K562 (cell line): ENCODE data around the gene TMEM267. TPM values are rescaled to one million over a fixed set of nuclear protein-coding genes. Genes with fewer than 3 reads are reported as not detected.

Source experiments
- ATAC-seq: fragments of 200-7000 bp; cut with Tn5 transposase; 3 replicates; pipeline ENCODE4 v1.9.1; 2020; ENCODE audit warnings: moderate library complexity
- BruUV-seq: library from RNA; stranded (reverse); fragments of 400-500 nt; replicated peaks from 2 replicates; lab custom pipeline; 2021; lab: Mats Ljungman, UMichigan
- CTCF ChIA-PET: fragments of 300-600 bp; formaldehyde crosslinking; extraction: SDS; loops from one replicate; lab custom pipeline; 2021; ENCODE audit warnings: low intra/inter-chr PET ratio; lab: Yijun Ruan, JAX
- POLR2A ChIA-PET: fragments of 300-600, 350-650 bp; sonication (Branson Sonifier 250); formaldehyde crosslinking; extraction: SDS; loops from one replicate; lab custom pipeline; 2021; ENCODE audit warnings: antibody characterized with exemption, inconsistent platforms; lab: Yijun Ruan, JAX
- DNase-seq, 4 experiments: peaks; one replicate each; pipeline versions ENCODE4 v3.0.0 to v3.0.0-alpha.2; 2011 to 2018; ENCODE audit warnings: low spot score in 3 of 4, mixed read lengths in 3 of 4; ENCODE audit errors: extremely low read depth in 1 of 4
- FAIRE-seq: peaks from 2 replicates; lab custom pipeline; 2011; peaks lifted over from hg19 to GRCh38; lab: Jason Lieb, UNC
- H2AFZ ChIP-seq: 2 replicates; pipeline ENCODE4 v1.6.0; 2011; ENCODE audit warnings: low read depth, low read length, control low read depth, inconsistent platforms
- H3K27ac ChIP-seq: fragments of 200-600 bp; 3 replicates; pipeline ENCODE4 v1.8.0; 2011; ENCODE audit warnings: low read depth, mild to moderate bottlenecking, control low read depth, inconsistent platforms, low read length, moderate library complexity, mixed read lengths; ENCODE audit errors: extremely low read depth
- H3K27me3 ChIP-seq, 2 experiments: fragments of 300-600 bp in 1 of 2; 2 replicates in 1 of 2; 3 replicates in 1 of 2; pipeline versions ENCODE4 v1.6.0 to v1.8.0; 2011; ENCODE audit warnings: inconsistent platforms in 2 of 2, low read length in 2 of 2, mild to moderate bottlenecking in 1 of 2, mixed read lengths in 1 of 2, moderate library complexity in 1 of 2; ENCODE audit not compliant: control insufficient read depth in 2 of 2, insufficient read depth in 2 of 2
- H3K36me3 ChIP-seq: fragments of 300-600 bp; 3 replicates; pipeline ENCODE4 v1.8.0; 2011; ENCODE audit warnings: mild to moderate bottlenecking, low read length, inconsistent platforms; ENCODE audit not compliant: control insufficient read depth, insufficient read depth
- H3K4me1 ChIP-seq, 2 experiments: fragments of 200-600 bp in 1 of 2; replicated peaks in 1 of 2; 2 replicates in 1 of 2; 3 replicates in 1 of 2; pipeline versions ENCODE4 v1.5.1 to v1.8.0; 2011; ENCODE audit warnings: inconsistent platforms in 2 of 2, low read length in 2 of 2, mild to moderate bottlenecking in 1 of 2, mixed read lengths in 1 of 2, moderate library complexity in 1 of 2; ENCODE audit not compliant: control insufficient read depth in 2 of 2, insufficient read depth in 2 of 2
- H3K4me2 ChIP-seq: 2 replicates; pipeline ENCODE4 v1.6.1; 2011; ENCODE audit warnings: low read length, control low read depth, inconsistent platforms, mixed read lengths; ENCODE audit not compliant: insufficient read depth
- H3K4me3 ChIP-seq: fragments of 200-600 bp; sonication (generic), shearing (Covaris generic); 2 replicates; pipeline ENCODE4 v1.5.1; 2016; ENCODE audit warnings: control low read depth, inconsistent platforms
- H3K79me2 ChIP-seq: fragments of 200-600 bp; 3 replicates; pipeline ENCODE4 v1.8.0; 2011; ENCODE audit warnings: low read length, inconsistent platforms; ENCODE audit not compliant: control insufficient read depth, insufficient read depth
- H3K9ac ChIP-seq, 2 experiments: 2 replicates each; pipeline versions ENCODE4 v1.6.0 to v1.6.1; 2011; ENCODE audit warnings: low read depth in 2 of 2, low read length in 2 of 2, control low read depth in 1 of 2, inconsistent platforms in 1 of 2, mild to moderate bottlenecking in 1 of 2, mixed read lengths in 1 of 2; ENCODE audit not compliant: insufficient read depth in 1 of 2
- H3K9me1 ChIP-seq: one replicate; pipeline ENCODE4 v1.6.0; 2011; ENCODE audit warnings: inconsistent platforms, mild to moderate bottlenecking, low read length, moderate library complexity; ENCODE audit not compliant: control insufficient read depth, insufficient read depth
- H3K9me3 ChIP-seq: replicated peaks from 2 replicates; pipeline ENCODE4 v1.5.1; 2011; ENCODE audit warnings: low read depth, low read length, inconsistent platforms; ENCODE audit not compliant: control insufficient read depth, insufficient read depth
- H4K20me1 ChIP-seq: replicated peaks from 2 replicates; pipeline ENCODE4 v1.6.1; 2011; ENCODE audit warnings: low read length, inconsistent platforms, mixed read lengths; ENCODE audit not compliant: control insufficient read depth, insufficient read depth
- IRF9 ChIP-seq: fragments of 450-650 bp; IDR thresholded peaks from 2 replicates; pipeline ENCODE4 v1.6.1; 2016; ENCODE audit warnings: missing biosample characterization, missing genetic modification characterization
- KHSRP ChIP-seq: fragments of 450-650 bp; IDR thresholded peaks from 2 replicates; pipeline ENCODE4 v1.6.1; 2017
- MECOM ChIP-seq: fragments of 250-450 bp; sonication (Bioruptor Pico); IDR thresholded peaks from 2 replicates; pipeline ENCODE4 v1.8.0; 2022; ENCODE audit warnings: inconsistent platforms
- PHF8 ChIP-seq: fragments of 200-600 bp; sonication (generic); IDR thresholded peaks from 2 replicates; pipeline ENCODE4 v1.6.1; 2012; ENCODE audit warnings: mixed run types, mild to moderate bottlenecking, inconsistent platforms, low read length, moderate library complexity, borderline replicate concordance
- RBM39 ChIP-seq: fragments of 200-400 bp; formaldehyde crosslinking; optimal IDR thresholded peaks from 2 replicates; pipeline ENCODE3; 2018; ENCODE audit warnings: low read depth, low read length
- RUNX1 ChIP-seq: sonication (generic); IDR thresholded peaks from 2 replicates; pipeline ENCODE4 v1.6.1; 2016; ENCODE audit warnings: antibody characterized with exemption, low read depth
- SREBF1 ChIP-seq: fragments of 150-350 bp; IDR thresholded peaks from 2 replicates; pipeline ENCODE4 v1.6.1; 2014; ENCODE audit warnings: antibody characterized with exemption, low read depth, low read length, borderline replicate concordance
- TRIM24 ChIP-seq, 2 experiments: fragments of 450-650 bp; IDR thresholded peaks; 2 replicates each; pipeline ENCODE4 v1.6.1; 2016
- ZFP36 ChIP-seq: fragments of 150-350 bp; IDR thresholded peaks from 2 replicates; pipeline ENCODE4 v1.6.1; 2018; ENCODE audit warnings: low read length, low read depth; ENCODE audit not compliant: partially characterized antibody
- WGBS: fragments of 100-300 bp; shearing (Covaris generic); methylation state at CpG from one replicate; pipeline ENCODE4 v1.1.6; 2016; ENCODE audit warnings: low coverage, mixed read lengths; ENCODE audit not compliant: insufficient coverage; ENCODE audit errors: missing lambda C conversion rate; 5-methylcytosine and 5-hydroxymethylcytosine counted together
- in situ Hi-C: fragments of 300-500 bp; cut with MboI; formaldehyde crosslinking; loops from 4 replicates; pipeline ENCODE4 v1.15.0; 2018; ENCODE audit warnings: inconsistent platforms, mixed read lengths
- intact Hi-C: fragments of 100-400 bp; cut with micrococcal nuclease; formaldehyde crosslinking; loops from 2 replicates; pipeline ENCODE4 v1.14.2; 2022
- polyA plus RNA-seq, 8 experiments: library from polyadenylated mRNA; depleted of rRNA in 4 of 8; stranded (reverse) in 5 of 8; unstranded in 3 of 8; fragments of >200 nt; fragmentation: Nextera tagmentation in 2 of 8; fragmentation: Illumina TruSeq in 1 of 8; extraction: Ambion mirVana in 2 of 8; extraction: Trizol in 1 of 8; gene quantifications; 2 replicates each; pipeline versions ENCODE4 v1.2.1 to v1.2.3, GENCODE V29; 2011 to 2014; ENCODE audit warnings: inconsistent platforms in 1 of 8, missing spikeins in 1 of 8
- total RNA-seq, 7 experiments: library from RNA; depleted of rRNA in 6 of 7; stranded (reverse); fragments of >200 nt in 6 of 7; fragmentation: Illumina TruSeq in 2 of 7; extraction: Trizol in 2 of 7; gene quantifications; 2 replicates each; pipeline versions ENCODE4 v1.2.1 to v1.2.3, GENCODE V29; 2011 to 2021; ENCODE audit warnings: low replicate concordance in 1 of 7

TMEM267 gene
- total and polyA plus RNA-seq, 9 of the 15 experiments (the other 6 are each of a cell fraction or from before 2014, with no cell fraction given) = 8.1 to 61.1 (median 17.8) TPM

- peaks cover 26% of the 10 kb centered on the region for H3K36me3 ChIP-seq
- H3K9me1 ChIP-seq = no peaks in the 10 kb centered on the region
- DNase-seq = no peak
- H3K4me2 ChIP-seq = no peak overlapping the region
- H3K9ac ChIP-seq = no peak overlapping the region
- WGBS = 65% methylated on average over 2 of the region's 2 CpGs
- TF ChIP-seq SREBF1 (no peak), MECOM (CRISPR knock-in tag) (no peak), RBM39 (no peak), KHSRP (no peak), ZFP36 (no peak), RUNX1 (no peak), PHF8 (no peak), IRF9 (no peak), TRIM24 (IDR thresholded peaks at IDR 0.05) (no peak)
- BruUV-seq = no TSS peak
- no peak; the same call in 2 of the 3 replicates for ATAC-seq
- no peak overlapping the region for H3K27ac ChIP-seq
- no peaks in the 10 kb centered on the region for H3K27me3 ChIP-seq
- no peaks in the 10 kb centered on the region for H4K20me1 ChIP-seq
- H3K4me3 ChIP-seq = no peak overlapping the region
- ChIA-PET CTCF (no interaction called here), POLR2A (interaction anchor here (0.6 to 5.9 kb wide), 7 partner anchors 10 to 57 kb away, joined by 3 to 43 read pairs (median 3); partner anchors contain the start of genes C5orf34 and TMEM267)
- no peak overlapping the region for H2AFZ ChIP-seq
- no peak for FAIRE-seq
- no peaks in the 10 kb centered on the region for H3K4me1 ChIP-seq
- H3K79me2 ChIP-seq = no peaks in the 10 kb centered on the region
- in situ Hi-C loops = no loop called here
- intact Hi-C loops = no loop called here
- H3K9me3 ChIP-seq = no peaks in the 10 kb centered on the region
These were observed 14.9 kb upstream of the TMEM267 start for GRCh38 chr5:43498581-43498980.
